H1 (cell line): ENCODE data around the gene TTC34. TPM values are rescaled to one million over a fixed set of nuclear protein-coding genes. Genes with fewer than 3 reads are reported as not detected.

Experiments
- ASH2L ChIP-seq: fragments of 200-600, 300-600 bp; sonication (generic); IDR thresholded peaks from one replicate; pipeline ENCODE4 v1.7.1; 2017; ENCODE audit warnings: low read length
- BACH1 ChIP-seq: IDR thresholded peaks from 2 replicates; pipeline ENCODE4 v1.6.1; 2012; ENCODE audit warnings: low read length, improper control_type of control experiment
- HDAC2 ChIP-seq, 2 experiments: fragments of 300-600 bp in 1 of 2; sonication (generic) in 1 of 2; IDR thresholded peaks; 2 replicates each; pipeline ENCODE4 v1.6.1; 2011 to 2012; ENCODE audit warnings: low read depth in 2 of 2, low read length in 2 of 2, mild to moderate bottlenecking in 2 of 2, moderate library complexity in 2 of 2, borderline replicate concordance in 1 of 2, inconsistent platforms in 1 of 2
- NANOG ChIP-seq: IDR thresholded peaks from 2 replicates; pipeline ENCODE4 v1.6.1; 2011; ENCODE audit warnings: low read length, low read depth, mild to moderate bottlenecking, inconsistent platforms; ENCODE audit not compliant: insufficient read depth, poor library complexity, severe bottlenecking
- RNF2 ChIP-seq: fragments of 200-900, 300-1000 bp; sonication (generic); IDR thresholded peaks from 2 replicates; pipeline ENCODE4 v1.7.1; 2016; ENCODE audit warnings: borderline replicate concordance, low read depth, mild to moderate bottlenecking, antibody characterized with exemption, low read length; ENCODE audit not compliant: poor library complexity, severe bottlenecking; ENCODE audit errors: missing control alignments
- SIX5 ChIP-seq: IDR thresholded peaks from 2 replicates; pipeline ENCODE4 v1.6.1; 2011; ENCODE audit warnings: mild to moderate bottlenecking, low read depth, low read length
- TAF1 ChIP-seq: IDR thresholded peaks from 2 replicates; pipeline ENCODE4 v1.6.1; 2011; ENCODE audit warnings: mild to moderate bottlenecking, low read depth, low read length
- polyA plus RNA-seq, 7 experiments: library from polyadenylated mRNA; depleted of rRNA in 3 of 7; stranded (reverse) in 5 of 7; unstranded in 2 of 7; fragments of >200 nt in 5 of 7; fragments of 200-250 nt in 2 of 7; gene quantifications; 1 replicate in 5 of 7; 2 replicates in 1 of 7; 4 replicates in 1 of 7; pipeline versions ENCODE4 v1.2.1 to v1.2.3, GENCODE V29; 2011 to 2013; ENCODE audit warnings: missing spikeins in 2 of 7, mixed read lengths in 2 of 7
- total RNA-seq: library from RNA; stranded (reverse); fragmentation: NEBNext Ultra II Directional; extraction: Animal tissue kit (Norgen Biotek cat#: 25700); gene quantifications from 2 replicates; pipeline ENCODE4 v1.2.1, GENCODE V29; 2021
- TF ChIP-seq, protein P1 (sequence below): fragments of 300-600 bp; sonication (generic); IDR thresholded peaks from 2 replicates; pipeline ENCODE4 v1.7.1; 2012; ENCODE audit warnings: low read length, moderate library complexity, mild to moderate bottlenecking, inconsistent platforms; ENCODE audit not compliant: insufficient replicate concordance
- TF ChIP-seq, protein P2 (sequence below): IDR thresholded peaks from 2 replicates; pipeline ENCODE4 v1.6.1; 2012; ENCODE audit warnings: inconsistent platforms

The TTC34 gene
- total and polyA plus RNA-seq, 2 of the 8 experiments (the other 6 are each of a cell fraction or from before 2014, with no cell fraction given) = 0.23 to 0.50 TPM

DNA sequence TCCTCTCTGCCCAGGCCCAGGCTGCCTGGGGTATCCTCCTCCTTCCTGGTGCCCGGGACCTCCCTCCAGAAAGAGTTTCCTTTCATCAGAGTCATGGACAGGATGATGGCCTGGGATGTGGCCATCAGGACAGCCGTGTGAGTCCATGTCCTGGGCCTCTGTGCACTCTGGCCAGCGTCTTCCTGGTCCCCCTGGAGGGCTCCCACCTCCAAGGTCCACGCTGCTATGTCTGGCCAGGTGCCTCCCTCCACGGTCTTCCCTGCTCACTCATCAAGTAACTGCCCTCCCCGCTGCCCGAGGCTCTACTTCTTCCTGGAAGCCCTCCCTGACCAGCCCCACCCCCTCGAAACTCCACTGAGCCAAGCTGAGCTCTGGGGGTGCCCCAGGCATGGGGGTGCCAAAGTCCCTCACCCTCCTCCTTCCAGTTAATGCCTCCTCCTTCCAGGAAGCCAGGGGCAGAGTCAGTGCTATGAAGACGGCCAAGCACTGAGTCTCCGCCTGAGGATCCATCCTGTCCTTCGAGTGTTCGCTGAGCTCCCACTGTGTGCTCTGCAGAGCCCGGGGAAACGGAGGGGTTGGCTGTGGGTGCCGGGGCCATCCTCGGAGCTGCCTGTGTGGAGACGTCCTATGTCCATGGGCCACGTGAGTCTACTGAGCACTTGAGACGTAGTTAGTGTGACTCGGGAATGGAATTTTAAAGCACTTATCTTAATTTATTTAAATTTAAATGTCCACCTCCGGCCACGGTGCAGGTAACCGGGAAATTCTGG lies 28.5 kb upstream of the TTC34 start (continued):
- TF ChIP-seq, protein P1, sequence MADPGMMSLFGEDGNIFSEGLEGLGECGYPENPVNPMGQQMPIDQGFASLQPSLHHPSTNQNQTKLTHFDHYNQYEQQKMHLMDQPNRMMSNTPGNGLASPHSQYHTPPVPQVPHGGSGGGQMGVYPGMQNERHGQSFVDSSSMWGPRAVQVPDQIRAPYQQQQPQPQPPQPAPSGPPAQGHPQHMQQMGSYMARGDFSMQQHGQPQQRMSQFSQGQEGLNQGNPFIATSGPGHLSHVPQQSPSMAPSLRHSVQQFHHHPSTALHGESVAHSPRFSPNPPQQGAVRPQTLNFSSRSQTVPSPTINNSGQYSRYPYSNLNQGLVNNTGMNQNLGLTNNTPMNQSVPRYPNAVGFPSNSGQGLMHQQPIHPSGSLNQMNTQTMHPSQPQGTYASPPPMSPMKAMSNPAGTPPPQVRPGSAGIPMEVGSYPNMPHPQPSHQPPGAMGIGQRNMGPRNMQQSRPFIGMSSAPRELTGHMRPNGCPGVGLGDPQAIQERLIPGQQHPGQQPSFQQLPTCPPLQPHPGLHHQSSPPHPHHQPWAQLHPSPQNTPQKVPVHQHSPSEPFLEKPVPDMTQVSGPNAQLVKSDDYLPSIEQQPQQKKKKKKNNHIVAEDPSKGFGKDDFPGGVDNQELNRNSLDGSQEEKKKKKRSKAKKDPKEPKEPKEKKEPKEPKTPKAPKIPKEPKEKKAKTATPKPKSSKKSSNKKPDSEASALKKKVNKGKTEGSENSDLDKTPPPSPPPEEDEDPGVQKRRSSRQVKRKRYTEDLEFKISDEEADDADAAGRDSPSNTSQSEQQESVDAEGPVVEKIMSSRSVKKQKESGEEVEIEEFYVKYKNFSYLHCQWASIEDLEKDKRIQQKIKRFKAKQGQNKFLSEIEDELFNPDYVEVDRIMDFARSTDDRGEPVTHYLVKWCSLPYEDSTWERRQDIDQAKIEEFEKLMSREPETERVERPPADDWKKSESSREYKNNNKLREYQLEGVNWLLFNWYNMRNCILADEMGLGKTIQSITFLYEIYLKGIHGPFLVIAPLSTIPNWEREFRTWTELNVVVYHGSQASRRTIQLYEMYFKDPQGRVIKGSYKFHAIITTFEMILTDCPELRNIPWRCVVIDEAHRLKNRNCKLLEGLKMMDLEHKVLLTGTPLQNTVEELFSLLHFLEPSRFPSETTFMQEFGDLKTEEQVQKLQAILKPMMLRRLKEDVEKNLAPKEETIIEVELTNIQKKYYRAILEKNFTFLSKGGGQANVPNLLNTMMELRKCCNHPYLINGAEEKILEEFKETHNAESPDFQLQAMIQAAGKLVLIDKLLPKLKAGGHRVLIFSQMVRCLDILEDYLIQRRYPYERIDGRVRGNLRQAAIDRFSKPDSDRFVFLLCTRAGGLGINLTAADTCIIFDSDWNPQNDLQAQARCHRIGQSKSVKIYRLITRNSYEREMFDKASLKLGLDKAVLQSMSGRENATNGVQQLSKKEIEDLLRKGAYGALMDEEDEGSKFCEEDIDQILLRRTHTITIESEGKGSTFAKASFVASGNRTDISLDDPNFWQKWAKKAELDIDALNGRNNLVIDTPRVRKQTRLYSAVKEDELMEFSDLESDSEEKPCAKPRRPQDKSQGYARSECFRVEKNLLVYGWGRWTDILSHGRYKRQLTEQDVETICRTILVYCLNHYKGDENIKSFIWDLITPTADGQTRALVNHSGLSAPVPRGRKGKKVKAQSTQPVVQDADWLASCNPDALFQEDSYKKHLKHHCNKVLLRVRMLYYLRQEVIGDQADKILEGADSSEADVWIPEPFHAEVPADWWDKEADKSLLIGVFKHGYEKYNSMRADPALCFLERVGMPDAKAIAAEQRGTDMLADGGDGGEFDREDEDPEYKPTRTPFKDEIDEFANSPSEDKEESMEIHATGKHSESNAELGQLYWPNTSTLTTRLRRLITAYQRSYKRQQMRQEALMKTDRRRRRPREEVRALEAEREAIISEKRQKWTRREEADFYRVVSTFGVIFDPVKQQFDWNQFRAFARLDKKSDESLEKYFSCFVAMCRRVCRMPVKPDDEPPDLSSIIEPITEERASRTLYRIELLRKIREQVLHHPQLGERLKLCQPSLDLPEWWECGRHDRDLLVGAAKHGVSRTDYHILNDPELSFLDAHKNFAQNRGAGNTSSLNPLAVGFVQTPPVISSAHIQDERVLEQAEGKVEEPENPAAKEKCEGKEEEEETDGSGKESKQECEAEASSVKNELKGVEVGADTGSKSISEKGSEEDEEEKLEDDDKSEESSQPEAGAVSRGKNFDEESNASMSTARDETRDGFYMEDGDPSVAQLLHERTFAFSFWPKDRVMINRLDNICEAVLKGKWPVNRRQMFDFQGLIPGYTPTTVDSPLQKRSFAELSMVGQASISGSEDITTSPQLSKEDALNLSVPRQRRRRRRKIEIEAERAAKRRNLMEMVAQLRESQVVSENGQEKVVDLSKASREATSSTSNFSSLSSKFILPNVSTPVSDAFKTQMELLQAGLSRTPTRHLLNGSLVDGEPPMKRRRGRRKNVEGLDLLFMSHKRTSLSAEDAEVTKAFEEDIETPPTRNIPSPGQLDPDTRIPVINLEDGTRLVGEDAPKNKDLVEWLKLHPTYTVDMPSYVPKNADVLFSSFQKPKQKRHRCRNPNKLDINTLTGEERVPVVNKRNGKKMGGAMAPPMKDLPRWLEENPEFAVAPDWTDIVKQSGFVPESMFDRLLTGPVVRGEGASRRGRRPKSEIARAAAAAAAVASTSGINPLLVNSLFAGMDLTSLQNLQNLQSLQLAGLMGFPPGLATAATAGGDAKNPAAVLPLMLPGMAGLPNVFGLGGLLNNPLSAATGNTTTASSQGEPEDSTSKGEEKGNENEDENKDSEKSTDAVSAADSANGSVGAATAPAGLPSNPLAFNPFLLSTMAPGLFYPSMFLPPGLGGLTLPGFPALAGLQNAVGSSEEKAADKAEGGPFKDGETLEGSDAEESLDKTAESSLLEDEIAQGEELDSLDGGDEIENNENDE = no peak
- TF ChIP-seq, protein P2, sequence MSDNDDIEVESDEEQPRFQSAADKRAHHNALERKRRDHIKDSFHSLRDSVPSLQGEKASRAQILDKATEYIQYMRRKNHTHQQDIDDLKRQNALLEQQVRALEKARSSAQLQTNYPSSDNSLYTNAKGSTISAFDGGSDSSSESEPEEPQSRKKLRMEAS = no peak
- TF ChIP-seq NANOG = no peak
- TF ChIP-seq SIX5 = no peak
- no peak for TF ChIP-seq BACH1
- no peak for TF ChIP-seq RNF2
- no peak for TF ChIP-seq TAF1
- TF ChIP-seq ASH2L = no peak
- no peak for TF ChIP-seq HDAC2 (IDR thresholded peaks at IDR 0.05; ENCODE audit: borderline replicate concordance in 1 of 2, low read depth in 2 of 2, low read length in 2 of 2)
